Activated effector memory CD4-positive, alpha-beta T cell treated with Interleukin-2 at 50 U/mL for 16 hours (primary cell): ENCODE results near the gene NIM1K.
"Not testable (repeated sequence)": the region's sequence is repeated elsewhere in the genome, so short reads cannot be mapped to it uniquely, and the experiment has no call there.

ENCODE experiments used
- DNase-seq: peaks from one replicate; pipeline ENCODE4 v3.0.0-alpha.2; 2020

Gene NIM1K

GRCh38 chr5:43316421-43316820 is 124.4 kb downstream of the NIM1K start:
- no peak for DNase-seq

- DNase-seq, result no peak
These were observed 128.8 kb downstream of the NIM1K start for GRCh38 chr5:43320846-43321245.

- not testable (repeated sequence) for DNase-seq
These were observed 131.5 kb downstream of the NIM1K start for GRCh38 chr5:43323488-43323887.

GRCh38 chr5:43325624-43326023 is 133.6 kb downstream of the NIM1K start:
- not testable (repeated sequence) for DNase-seq
